ENCODE data around the gene PARD3B. TPM values are rescaled to one million over a fixed set of nuclear protein-coding genes. Genes with fewer than 3 reads are reported as not detected.

PARD3B gene
- total and polyA plus RNA-seq, 2 of the 8 experiments (the other 6 are each of a cell fraction or from before 2014, with no cell fraction given) = 1.2 to 5.7 TPM

DNA sequence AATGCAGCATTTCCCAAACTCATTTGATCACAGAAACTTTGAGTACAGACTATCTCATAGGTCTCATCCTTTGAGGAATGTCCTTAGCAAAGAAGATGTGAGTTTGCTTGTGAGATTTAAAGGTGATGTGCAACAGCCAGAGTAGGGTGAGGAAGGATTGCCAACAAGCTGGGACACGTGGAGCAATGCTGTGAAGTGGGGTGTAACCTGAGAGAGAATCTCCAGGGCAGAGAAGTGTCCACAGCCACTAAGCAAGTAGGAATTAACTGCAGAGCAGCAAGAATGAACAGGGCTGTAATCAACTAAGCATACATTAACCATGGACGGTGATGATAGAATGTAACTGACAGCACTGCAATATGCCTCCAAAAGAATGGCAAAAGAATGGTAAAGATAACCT is 667.1 kb downstream of the PARD3B start (continued):
- TF ChIP-seq, protein P1, sequence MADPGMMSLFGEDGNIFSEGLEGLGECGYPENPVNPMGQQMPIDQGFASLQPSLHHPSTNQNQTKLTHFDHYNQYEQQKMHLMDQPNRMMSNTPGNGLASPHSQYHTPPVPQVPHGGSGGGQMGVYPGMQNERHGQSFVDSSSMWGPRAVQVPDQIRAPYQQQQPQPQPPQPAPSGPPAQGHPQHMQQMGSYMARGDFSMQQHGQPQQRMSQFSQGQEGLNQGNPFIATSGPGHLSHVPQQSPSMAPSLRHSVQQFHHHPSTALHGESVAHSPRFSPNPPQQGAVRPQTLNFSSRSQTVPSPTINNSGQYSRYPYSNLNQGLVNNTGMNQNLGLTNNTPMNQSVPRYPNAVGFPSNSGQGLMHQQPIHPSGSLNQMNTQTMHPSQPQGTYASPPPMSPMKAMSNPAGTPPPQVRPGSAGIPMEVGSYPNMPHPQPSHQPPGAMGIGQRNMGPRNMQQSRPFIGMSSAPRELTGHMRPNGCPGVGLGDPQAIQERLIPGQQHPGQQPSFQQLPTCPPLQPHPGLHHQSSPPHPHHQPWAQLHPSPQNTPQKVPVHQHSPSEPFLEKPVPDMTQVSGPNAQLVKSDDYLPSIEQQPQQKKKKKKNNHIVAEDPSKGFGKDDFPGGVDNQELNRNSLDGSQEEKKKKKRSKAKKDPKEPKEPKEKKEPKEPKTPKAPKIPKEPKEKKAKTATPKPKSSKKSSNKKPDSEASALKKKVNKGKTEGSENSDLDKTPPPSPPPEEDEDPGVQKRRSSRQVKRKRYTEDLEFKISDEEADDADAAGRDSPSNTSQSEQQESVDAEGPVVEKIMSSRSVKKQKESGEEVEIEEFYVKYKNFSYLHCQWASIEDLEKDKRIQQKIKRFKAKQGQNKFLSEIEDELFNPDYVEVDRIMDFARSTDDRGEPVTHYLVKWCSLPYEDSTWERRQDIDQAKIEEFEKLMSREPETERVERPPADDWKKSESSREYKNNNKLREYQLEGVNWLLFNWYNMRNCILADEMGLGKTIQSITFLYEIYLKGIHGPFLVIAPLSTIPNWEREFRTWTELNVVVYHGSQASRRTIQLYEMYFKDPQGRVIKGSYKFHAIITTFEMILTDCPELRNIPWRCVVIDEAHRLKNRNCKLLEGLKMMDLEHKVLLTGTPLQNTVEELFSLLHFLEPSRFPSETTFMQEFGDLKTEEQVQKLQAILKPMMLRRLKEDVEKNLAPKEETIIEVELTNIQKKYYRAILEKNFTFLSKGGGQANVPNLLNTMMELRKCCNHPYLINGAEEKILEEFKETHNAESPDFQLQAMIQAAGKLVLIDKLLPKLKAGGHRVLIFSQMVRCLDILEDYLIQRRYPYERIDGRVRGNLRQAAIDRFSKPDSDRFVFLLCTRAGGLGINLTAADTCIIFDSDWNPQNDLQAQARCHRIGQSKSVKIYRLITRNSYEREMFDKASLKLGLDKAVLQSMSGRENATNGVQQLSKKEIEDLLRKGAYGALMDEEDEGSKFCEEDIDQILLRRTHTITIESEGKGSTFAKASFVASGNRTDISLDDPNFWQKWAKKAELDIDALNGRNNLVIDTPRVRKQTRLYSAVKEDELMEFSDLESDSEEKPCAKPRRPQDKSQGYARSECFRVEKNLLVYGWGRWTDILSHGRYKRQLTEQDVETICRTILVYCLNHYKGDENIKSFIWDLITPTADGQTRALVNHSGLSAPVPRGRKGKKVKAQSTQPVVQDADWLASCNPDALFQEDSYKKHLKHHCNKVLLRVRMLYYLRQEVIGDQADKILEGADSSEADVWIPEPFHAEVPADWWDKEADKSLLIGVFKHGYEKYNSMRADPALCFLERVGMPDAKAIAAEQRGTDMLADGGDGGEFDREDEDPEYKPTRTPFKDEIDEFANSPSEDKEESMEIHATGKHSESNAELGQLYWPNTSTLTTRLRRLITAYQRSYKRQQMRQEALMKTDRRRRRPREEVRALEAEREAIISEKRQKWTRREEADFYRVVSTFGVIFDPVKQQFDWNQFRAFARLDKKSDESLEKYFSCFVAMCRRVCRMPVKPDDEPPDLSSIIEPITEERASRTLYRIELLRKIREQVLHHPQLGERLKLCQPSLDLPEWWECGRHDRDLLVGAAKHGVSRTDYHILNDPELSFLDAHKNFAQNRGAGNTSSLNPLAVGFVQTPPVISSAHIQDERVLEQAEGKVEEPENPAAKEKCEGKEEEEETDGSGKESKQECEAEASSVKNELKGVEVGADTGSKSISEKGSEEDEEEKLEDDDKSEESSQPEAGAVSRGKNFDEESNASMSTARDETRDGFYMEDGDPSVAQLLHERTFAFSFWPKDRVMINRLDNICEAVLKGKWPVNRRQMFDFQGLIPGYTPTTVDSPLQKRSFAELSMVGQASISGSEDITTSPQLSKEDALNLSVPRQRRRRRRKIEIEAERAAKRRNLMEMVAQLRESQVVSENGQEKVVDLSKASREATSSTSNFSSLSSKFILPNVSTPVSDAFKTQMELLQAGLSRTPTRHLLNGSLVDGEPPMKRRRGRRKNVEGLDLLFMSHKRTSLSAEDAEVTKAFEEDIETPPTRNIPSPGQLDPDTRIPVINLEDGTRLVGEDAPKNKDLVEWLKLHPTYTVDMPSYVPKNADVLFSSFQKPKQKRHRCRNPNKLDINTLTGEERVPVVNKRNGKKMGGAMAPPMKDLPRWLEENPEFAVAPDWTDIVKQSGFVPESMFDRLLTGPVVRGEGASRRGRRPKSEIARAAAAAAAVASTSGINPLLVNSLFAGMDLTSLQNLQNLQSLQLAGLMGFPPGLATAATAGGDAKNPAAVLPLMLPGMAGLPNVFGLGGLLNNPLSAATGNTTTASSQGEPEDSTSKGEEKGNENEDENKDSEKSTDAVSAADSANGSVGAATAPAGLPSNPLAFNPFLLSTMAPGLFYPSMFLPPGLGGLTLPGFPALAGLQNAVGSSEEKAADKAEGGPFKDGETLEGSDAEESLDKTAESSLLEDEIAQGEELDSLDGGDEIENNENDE (IDR thresholded peaks at IDR 0.05; ENCODE audit: insufficient replicate concordance, low read length) = no peak
- no peak for TF ChIP-seq JUND (IDR thresholded peaks at IDR 0.05; ENCODE audit: low read length)
- no peak for TF ChIP-seq KDM1A (IDR thresholded peaks at IDR 0.05; ENCODE audit: borderline replicate concordance, low read length)
- TF ChIP-seq KDM5A (IDR thresholded peaks at IDR 0.05; ENCODE audit: low read length) = no peak
- TF ChIP-seq ZNF274 (IDR thresholded peaks at IDR 0.05; ENCODE audit: borderline replicate concordance, extremely low read depth, low read length) = no peak

All from H1 (cell line).